Kidney tubule cell (primary cell): ENCODE measurements around the gene PPARGC1A.

Source experiments
- DNase-seq: peaks from one replicate; pipeline ENCODE4 v3.0.0-alpha.2; 2018; ENCODE audit warnings: low spot score

The PPARGC1A gene

DNA sequence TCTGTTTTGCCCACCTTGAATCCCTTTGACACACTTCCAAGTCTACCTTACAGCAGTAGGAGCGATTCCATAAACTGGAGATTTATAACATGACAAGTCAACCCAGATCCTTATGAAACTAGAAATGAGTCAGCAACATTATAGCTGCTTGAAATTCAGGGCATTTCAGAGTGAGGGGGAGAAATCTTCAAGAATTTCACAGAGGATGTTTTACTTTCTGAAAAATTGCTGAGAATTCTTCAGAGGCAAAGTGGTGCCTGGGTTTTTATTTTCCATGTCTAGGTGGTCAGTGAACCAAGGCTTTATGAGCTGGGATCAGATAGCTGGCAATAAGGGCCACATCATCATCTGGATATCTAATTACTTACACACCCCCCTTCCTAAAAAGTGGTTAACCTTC is 119.8 kb downstream of the PPARGC1A start:
- peak; percentile 56 for DNase-seq

DNA sequence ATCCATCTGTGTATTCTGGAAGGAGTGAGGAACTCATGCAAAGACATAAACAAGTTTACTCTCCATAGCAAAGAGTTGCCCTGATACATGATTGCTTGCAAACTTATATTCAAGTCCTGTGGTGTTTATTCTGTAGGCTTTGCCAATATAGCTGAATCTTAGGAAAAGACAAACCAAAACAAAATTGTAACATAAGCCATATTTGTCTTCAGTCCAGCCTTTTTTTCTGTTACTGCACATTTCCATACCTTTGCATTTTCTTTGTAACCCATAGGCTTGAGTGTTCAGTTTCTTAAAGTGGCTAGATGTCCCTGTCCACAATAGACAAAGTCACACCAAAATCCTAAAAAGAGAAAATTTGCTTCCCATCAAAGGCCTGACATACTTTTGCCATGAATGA is 120.4 kb downstream of the PPARGC1A start:
- no peak for DNase-seq

- peak; percentile 39 for DNase-seq
These were observed 121.3 kb downstream of the PPARGC1A start for GRCh38 chr4:23768541-23768940.

- no peak for DNase-seq
These were observed 123.5 kb downstream of the PPARGC1A start for GRCh38 chr4:23766344-23766743.

DNA sequence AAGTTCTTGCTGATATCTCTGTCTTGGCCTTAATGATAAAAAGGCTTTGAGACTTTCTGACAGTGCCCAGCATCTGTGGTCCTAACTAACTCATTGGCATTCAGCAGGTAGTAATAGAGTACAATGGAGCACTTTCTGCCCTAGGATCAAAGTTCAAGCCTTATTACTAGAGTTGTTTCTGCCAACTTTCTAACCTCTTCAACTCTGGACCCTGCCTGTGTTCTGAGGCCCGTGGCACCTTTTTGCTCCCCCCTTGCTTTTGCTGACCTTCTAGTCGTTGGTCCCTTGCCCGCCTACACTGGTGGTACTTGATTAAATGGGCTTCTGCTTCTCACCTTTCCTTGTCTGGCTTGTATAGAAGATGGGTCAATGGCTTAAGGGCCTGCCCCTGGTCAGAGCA is 126.3 kb downstream of the PPARGC1A start:
- DNase-seq: no peak

GRCh38 chr4:23762551-23762950 is 127.3 kb downstream of the PPARGC1A start:
- no peak for DNase-seq

- DNase-seq: no peak
These were observed 130.8 kb downstream of the PPARGC1A start for GRCh38 chr4:23759066-23759465.

GRCh38 chr4:23754688-23755087 is 135.2 kb downstream of the PPARGC1A start:
- DNase-seq: no peak

DNA sequence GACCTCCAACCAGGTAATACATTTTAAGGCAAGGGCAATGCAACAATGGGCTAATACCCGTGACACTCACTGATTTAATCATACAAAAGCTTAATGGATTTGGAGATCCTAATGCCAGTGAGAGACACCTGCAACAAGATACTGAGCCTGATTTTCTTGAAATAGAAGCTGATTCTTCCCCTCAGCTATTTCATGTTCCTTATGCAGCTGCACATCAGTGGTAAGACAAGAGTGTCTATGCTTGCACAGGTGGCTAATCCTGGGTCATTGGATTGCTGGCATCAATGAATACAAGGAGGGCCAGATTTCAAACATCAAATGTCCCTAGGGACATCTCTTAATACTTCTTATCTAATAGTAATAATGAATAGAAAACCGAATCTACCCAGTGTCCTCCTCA is 139.7 kb downstream of the PPARGC1A start:
- no peak for DNase-seq

DNA sequence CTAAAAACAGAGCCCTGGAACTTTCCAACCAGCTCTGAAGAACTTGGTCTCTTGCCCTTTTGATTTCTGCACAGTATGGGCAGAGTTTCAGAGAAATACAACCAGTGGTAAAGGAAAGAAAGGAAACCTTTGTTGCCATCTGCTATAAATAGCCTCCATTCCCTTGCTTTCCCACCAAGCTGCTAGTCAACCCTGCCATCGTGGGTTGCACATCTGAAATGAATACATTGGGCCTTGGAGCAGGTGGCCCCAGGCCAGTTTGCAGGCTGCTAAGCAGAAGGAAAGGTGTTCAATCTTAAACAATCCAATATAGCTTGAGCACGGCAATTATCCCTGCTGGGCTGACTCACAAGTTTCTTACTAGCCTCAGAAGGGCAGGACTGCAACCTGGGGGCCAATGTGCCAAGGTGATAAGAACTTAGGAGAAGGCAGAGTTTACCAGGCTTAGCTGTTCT is 142.5 kb downstream of the PPARGC1A start:
- no peak for DNase-seq

DNA sequence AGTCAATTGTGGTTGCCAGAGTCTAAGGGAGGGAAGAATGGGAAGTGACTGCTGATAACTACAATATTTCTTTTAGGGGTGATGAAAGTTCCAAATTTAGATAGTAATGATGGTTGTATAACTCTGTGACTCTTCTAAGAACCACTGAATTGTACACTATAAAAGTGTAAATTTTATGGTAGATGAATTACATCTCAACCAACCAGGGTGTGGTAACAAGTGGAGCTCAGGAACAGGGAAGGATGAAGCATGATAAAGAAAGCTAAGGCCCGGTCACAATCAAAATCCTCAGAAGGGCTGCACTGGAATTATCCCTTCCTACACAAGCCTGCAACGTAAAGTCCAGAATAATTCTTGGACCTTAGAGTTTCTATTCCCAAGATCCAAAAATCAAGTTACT is 143.2 kb downstream of the PPARGC1A start:
- no peak for DNase-seq

DNA sequence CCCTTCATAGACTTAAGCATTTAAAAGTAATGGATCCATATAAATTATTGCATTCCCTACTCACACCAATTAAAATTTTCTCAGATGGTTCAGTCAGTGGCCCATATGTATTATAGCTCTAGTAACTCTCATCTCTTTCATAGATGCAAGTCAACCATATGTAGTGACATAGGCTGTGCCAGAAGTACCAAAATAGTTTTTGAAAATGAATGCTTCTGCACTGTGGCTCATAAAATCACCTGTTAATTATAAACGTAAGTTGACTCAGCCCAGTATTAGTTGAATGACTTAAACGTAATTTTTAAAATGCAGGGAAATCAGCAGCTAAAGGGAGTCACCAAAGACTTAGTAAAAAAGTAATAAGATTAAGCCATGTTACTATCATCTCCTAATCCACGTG is 143.8 kb downstream of the PPARGC1A start:
- DNase-seq: no peak

DNA sequence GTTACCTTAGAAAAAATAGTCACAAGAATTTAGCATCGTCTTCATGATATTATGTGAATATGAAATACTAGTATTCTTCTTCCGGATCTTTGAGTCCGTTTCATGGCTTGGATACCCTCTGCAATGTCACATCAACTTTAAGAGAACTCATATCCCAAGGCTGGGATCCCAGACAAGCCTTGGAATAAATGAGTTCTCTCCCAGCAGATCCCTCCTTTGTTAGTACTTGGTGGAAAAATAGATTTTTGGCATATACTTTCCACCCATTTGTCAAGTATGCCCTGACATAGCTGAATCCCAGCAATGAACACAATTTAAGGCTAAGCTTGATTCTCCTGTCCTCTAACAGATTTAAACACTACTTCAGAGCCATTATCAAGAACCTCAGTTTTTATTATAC is 144.5 kb downstream of the PPARGC1A start:
- no peak for DNase-seq
